SK-N-MC (cell line): ENCODE results near the gene BLOC1S5.

Source experiments
- EZH2 ChIP-seq: fragments of 200-600 bp; sonication (generic); IDR thresholded peaks from one replicate; pipeline ENCODE4 v1.6.1; 2017; ENCODE audit warnings: antibody characterized with exemption
- FOXP2 ChIP-seq: optimal IDR thresholded peaks from 2 replicates; pipeline ENCODE3; 2011; ENCODE audit warnings: mild to moderate bottlenecking, moderate library complexity; ENCODE audit not compliant: insufficient read depth; ENCODE audit errors: extremely low read length, control extremely low read depth
- POLR2AphosphoS5 ChIP-seq: IDR thresholded peaks from 2 replicates; pipeline ENCODE4 v1.6.1; 2012; ENCODE audit warnings: mild to moderate bottlenecking, low read depth, low read length, borderline replicate concordance

GRCh38 chr6:8006208-8006607 lies 58.0 kb downstream of the BLOC1S5 start:
- no peak for TF ChIP-seq FOXP2
- TF ChIP-seq POLR2AphosphoS5, result no peak
- TF ChIP-seq EZH2, result no peak
